GM18867 (cell line): ENCODE data around the gene AUP1.

ENCODE experiments used
- ATAC-seq: cut with Tn5 transposase; IDR thresholded peaks from one replicate; pipeline ENCODE4 v1.9.1; 2021; ENCODE audit warnings: mild to moderate bottlenecking, moderate library complexity; ENCODE audit not compliant: unreplicated experiment

The AUP1 gene

DNA sequence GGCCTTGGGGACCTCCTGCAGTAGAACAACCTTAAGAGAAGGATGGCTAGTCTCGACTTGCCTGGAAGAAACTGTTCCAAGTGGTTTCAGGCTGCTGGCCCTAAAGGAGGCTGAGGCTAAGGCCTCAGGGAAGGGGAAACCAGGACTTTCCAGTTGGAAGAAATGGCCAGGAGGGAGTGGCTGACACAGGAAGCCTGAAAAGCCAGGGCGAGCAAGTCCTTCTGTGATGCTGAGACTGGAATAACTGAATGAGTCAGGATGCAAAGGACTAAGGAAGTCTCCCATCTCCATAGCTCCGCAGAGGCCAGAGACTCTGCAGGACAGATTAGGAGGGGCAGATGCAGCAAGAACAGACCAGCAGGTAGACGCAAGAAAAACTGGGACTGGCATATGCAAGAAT, 7.6 kb upstream of the AUP1 start:
- ATAC-seq, result no peak

DNA sequence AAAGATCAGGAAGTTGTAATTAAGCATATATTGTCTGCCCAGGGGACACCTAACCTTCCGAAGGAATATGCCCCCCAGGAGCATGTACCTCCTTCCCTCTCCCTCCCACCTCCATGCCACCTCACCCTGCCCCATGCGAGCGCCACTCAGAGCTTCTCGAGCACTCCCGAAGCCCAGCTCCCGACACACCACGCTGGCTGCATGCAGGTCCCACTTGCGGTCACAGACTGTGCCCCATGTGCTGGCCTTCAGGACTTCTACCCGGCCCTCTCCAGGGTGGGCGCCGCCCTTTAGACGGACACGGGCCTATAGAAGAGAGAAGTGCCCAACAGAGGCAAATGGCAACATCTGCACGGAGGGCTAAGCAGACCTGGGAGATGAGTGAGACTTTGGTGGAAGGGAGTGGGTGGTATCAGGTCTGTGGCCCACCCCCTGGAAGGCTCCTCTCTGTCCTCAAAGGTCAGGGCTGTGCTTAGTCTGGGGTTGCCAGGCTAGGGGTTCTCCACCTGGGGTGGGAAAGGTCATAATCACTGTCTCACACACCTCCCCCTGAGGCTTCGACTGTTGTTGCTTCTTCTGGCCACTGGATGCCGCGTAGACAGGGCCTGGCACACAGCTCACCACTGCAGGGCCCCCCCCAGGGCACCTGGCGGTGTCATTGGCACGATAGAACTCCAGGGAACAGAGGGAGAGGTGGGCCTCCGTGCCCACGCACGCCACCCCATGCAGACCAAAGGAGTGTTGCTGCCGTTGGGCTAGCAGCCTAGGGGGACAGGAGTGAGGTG, 6.9 kb upstream of the AUP1 start:
- no peak for ATAC-seq

DNA sequence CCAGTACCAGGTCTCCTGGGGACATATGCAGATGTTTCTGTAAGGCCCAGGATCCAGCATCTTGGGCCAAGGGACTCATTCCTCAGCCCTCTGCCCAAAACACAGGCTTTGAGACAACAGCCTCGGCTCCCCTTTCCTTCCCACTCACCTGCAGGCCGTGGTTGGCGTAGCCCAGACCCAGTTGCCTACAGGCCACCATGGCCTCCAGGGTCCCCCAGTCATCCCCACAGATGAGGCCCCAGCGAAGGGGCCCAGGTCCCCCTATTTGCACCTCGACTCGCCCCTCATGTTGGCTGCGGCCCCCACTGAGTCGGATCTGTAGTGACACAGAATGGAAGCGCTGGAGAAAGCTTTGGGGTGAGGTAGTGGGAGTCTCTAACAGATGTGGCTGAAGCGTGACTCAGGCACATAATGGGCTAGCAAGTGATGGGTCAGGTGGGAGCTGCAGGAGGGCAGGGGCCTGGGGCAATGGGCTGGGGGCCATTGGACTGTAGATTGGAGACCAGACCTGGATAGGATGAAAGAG, 6.0 kb upstream of the AUP1 start:
- ATAC-seq, result no peak

DNA sequence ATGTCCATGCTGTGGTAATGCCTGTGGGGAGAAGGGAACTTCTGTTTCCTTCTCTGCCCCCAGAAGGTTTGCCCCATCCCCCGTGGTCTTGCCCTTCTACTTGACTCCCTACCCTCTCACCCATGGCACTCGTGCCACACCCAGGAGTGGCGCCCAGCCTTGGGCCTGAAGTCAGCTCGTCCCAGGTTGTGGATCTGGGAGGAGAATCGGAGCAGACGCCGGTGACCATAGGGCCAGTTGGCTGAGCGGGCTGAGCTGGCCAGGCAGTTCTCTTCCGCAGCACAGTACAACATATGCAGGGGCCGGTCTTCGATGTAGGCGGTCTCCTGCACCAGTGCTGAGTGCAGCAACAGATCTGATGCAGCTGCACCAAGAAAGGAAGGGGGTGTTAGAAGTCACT, 4.9 kb upstream of the AUP1 start:
- ATAC-seq, result no peak

DNA sequence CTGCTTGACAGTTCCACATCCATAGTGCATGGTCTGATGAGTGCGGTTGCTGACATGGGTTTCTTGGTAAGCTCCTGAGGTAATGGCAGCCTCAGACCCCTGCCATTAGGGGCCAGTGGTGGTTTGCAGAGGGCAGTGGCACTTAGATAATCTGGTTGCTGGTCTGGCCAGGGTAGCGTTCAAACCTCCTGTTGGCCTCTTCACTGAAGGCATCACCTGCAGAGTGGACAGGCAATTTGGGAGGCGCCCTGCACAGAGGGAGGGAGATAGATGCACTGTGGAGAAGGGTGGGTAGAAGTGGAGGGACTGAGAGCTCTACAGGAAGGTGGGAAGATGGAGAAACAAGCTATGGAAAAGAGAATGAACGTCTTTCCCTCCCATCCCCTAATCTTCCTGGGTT, 4.0 kb upstream of the AUP1 start:
- no peak for ATAC-seq

DNA sequence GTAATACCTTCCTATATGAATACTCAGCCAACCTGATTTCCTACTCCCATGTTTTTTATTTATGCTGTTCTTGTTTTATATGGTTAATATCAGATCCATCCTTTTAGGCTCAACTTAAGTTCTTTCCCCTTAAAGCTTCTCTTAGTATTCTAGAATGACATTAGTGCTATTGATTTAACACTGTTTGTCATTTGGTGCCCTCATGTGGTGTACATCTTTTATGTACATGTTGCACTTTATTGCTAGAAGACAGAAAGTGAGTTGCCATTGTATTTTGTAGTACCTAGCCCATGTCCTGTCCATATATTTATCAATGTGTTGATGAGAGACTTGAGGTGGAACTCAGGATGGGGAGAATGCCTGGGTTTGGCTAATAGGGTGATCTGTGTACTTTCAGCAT, 2.7 kb upstream of the AUP1 start:
- ATAC-seq, result no peak

DNA sequence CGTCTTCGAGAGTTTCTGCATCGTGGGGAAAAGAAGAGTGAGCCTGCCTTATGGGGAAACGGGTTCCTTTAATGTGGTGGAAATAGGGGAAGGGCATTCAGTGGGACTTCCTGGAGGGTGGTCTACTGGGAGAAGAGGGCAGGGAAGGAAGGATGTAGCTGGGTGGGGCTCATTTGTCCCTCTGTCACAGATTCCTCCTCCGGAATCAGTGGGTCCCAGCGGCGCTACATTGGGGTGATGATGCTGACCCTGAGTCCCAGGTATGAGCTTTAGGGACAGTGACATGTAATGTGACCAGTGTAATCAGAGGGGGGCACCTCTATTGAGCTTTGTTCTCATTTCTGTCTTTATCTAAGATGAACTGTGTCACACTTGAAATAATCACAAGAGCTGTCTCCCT, 2.2 kb upstream of the AUP1 start:
- ATAC-seq, result no peak

DNA sequence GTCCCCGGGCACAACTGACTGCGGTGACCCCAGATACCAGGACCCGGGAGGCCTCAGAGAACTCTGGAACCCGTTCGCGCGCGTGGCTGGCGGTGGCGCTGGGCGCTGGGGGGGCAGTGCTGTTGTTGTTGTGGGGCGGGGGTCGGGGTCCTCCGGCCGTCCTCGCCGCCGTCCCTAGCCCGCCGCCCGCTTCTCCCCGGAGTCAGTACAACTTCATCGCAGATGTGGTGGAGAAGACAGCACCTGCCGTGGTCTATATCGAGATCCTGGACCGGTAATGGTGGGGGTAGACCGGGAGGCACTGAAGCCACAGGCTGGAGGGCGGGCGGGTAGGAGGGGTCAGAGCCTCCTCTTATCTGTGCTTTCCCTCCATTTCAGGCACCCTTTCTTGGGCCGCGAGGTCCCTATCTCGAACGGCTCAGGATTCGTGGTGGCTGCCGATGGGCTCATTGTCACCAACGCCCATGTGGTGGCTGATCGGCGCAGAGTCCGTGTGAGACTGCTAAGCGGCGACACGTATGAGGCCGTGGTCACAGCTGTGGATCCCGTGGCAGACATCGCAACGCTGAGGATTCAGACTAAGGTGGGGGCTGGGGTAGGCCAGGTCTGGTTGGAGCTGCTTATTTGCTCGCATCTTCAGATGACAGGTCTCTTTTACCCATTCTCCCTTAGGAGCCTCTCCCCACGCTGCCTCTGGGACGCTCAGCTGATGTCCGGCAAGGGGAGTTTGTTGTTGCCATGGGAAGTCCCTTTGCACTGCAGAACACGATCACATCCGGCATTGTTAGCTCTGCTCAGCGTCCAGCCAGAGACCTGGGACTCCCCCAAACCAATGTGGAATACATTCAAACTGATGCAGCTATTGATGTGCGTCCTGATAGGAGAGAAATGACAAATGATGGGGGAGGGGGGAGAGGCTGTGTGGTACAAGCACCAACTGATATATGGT, 1.0 kb upstream of the AUP1 start:
- ATAC-seq, result peak; percentile 23

DNA sequence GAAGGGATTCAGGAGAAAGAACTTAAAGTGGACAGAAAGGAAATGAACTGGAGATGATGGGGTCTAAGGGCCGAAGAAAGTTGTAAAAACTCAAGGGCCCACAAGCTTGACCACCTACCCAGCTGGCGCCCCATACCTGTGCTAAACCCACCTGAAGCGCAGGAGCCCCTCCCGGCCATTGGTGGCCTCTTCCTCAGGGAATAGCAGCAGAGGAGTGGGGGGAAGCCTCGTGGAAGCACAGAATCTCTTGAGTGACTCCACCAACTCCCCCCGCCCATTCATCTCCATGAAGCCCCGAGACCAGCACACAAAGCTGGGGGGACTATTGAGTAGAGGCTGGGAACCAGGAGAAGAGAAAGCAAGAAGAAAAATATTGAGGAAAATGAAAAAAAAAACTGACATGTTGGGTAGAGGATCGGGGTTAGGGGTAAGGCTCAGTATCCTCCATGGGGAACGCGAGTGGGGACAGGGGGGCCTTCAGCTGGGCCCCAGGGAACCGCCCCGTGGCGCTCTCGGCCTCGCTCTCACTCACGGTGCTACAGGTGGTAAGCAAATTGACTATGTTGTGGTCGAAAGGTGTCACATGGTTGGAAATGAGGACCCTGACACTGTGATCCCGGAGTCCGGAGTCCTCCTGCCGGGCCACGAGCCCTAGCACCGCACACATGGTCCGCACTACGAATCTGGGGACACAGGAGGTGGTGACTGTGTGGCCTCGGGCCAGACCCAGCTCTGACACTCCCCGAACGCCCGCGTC, 728 bp downstream of the AUP1 start:
- ATAC-seq, result peak; percentile 7

DNA sequence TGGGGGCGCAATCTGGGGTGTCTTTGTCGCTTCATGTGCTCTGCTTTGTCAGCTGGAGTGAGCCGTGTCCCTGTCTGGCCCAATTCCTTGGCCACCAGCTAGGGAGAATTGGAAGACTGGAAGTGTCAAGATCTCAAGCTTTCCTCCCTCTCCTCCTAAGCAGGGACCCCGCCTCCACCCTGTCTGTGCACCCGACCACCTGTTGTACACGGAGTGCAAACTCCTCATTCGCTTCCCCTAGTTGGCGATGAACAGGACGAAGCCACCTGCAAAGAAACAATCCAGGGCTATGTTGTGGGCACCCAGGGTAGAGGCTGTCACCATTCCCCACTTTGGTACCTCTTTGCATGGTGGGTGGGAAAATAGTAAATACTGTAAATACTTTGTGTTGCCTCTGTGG, 1.8 kb downstream of the AUP1 start:
- no peak for ATAC-seq

DNA sequence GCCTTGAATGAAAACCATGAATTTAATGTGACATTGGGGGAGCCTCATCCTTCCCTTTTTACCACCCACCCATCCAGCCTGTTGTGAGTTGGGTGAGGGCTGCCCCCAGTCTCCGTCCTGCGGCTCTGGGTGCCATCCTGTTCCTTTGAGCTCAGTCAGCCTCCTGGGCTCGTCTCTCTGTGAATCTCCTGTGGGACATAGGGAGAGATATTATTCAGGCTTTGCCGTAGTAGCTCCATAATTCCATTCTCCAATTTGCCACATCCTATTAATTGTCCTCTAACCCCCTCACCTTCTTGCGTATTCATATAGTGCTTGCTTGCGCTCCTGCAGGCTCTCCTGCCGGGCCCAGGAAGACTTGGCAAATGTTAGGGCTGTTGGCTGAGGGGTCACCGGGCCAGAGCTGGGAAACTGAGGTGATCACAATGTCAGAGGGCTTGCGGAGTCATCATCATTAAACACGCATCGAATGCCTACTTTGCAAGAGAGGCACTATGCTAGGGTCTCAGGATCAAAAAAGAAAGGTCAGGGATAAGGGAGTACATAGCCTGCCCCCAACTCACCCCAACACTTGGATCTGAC, 2.8 kb downstream of the AUP1 start:
- no peak for ATAC-seq

DNA sequence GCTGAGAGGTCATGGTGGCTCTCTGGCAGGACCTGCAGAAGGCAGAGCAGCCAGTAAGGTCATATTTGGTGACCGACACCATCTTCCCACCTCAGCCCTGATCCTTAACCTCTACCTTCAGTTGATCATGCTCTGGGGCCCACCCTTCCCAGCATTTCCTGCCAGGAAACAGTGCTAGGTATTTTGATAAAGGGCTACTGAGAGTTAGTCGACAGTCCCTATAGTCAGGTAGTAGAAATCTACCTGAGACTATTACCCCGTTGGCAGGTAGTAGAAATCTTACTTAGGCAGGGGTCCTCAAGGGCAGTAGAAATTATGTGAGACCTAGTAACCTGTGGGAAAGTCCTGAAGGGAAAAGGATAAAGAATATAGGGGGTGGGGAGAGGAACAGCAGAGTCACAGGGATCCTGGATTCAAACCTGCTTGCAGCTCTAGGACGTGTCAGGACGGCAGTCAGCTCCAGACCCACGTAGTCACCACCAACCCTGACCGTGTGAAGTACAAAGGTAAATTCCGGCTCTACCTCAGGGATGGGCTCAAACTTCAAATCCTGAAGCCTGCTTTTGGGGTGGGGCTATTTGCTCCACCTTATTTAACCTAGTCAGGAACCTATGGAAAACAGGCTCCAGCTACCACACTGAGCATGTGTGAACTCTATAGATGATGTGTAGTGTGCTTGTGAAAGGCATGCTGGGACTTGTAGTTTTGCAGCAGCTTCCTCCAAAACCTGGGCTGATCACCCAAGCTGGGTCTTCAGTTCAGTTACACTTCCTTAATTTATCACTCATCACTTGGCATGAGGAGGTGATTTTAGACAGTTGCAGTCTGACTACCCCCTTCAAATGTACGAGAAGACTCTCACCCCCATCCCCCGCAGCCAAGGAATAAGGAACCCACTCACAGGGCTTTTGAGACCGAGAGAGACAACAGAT, 3.5 kb downstream of the AUP1 start, which contains the start of gene DQX1:
Gene DQX1, minus strand, starts transcription at position 515 of the 932 bp plus-strand sequence. Its CDS starts 502 bp downstream, at position 13.
- ATAC-seq, result no peak

DNA sequence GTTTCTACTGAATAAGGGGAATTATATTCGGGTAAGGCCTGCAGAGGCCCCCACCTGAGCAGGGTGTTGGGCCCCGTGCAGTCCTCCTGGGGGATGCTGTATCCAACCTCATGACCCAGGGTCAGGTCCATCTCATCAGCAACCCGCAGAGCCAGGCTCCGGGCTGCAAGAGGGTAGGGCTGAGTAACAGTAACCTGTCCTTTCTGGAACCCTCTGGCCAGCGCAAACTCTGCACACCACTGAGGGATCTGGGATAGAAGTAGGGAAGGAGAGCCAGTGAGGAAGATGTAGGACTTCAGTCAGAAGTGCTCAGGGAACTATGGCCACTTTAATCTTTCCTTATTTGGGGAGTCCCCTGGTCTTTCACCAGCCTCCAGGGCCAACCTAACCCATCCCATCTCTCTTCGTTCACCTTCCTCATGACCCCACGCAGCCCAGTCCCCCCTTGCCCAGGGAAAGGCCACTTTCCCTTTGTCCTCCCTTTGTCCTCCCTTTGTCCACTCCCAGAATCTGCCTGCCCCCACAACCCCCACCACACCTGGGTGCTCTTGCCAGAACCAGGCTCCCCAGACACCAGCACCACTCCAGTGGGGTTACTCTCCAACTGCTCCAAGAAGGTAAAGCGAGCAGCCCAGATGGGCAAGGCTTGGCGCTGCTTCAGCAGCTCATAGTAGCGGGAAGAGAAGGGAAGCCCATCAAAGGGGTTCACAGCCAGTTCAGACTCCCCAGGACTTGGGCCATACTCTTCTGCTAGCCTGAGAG, 4.4 kb downstream of the AUP1 start:
- ATAC-seq, result no peak

DNA sequence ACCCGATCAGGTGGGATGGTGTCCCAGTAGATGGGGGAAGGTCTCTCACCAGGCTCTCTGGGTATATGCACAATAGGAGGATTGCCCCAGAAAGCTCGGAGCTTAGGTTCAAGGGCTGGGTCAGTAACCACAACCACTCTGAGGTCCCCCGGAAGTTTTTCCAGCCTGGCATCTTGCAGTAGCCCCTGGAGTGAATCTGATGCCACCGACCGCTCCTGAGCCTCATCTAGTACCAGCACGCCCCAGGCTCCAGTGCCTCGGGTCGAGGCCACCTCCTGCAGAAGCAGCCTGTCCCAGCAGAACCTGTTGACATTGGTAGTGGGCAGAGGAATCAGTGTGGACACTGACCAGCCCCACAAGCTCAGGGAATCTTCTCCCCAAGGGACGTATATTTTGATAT, 5.5 kb downstream of the AUP1 start:
- no peak for ATAC-seq

DNA sequence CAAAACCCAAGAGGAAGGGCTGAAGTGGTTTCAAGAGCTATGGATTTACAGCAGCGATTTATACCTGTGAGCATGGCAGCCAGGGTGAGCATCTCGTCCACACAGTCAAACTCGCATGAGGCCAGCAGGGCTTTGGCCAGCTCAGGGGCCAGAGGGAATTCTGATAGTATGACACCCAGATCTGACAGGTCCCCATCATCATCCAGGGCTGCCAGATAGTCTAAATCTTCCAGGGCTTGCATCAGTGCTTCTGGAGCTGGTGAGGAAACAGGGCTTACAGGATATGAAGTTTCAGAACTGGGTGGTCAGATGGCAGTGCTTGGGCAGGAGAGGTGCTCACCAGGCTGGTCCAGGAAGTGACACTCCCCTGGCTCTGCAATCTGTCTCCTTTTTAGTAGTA, 7.0 kb downstream of the AUP1 start:
- no peak for ATAC-seq

DNA sequence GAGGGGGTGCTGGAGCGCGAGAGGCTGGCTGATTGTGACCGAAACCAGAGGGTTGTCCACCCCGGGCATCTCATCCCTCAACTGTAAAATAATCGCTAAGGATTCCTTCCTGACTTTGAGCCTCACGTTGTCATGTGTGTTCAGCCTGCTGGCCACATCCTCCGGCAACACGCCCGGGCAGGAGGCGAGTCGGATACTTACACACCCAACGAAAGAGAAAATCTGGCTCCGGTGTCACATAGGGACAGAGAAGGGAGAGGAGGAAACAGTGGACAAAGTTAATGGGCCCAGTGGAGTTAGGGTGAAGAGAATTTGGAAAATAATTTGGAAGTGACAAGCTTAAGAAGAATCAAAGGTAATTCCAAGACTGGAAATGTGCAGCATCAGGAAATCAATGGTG, 12.9 kb downstream of the AUP1 start:
- no peak for ATAC-seq

DNA sequence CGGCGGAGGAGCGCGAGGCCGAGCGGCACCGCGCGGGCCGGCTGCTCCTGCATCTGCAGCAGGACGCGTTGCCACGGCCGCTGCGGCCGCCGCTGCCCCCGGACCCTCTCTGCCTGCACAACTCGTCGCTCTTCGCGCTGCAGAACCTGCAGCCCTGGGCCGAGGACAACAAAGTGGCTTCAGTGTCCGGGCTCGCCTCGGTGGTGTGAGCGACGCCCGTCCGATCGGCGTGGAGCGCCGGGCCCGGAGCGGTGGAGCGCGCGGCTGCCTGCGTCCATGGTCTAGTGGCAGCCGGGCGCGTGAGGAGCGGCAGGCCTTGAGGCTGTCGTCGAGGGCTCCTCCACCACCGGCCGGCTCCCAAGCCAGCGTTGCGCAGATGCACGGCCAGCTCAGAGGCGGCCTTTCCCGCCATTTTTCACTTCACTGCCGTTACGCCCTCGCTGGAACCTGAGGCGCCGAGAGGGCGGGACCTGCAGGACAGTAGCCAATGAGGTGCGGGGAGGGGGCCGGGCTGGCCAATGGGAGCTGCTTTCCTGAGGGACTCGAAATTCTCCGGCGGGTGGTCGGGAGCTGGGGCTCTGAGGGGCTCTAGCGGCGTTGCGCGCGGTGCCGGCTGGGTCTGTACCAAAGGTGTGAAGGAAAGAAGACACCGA, 13.4 kb downstream of the AUP1 start:
- ATAC-seq, result no peak

DNA sequence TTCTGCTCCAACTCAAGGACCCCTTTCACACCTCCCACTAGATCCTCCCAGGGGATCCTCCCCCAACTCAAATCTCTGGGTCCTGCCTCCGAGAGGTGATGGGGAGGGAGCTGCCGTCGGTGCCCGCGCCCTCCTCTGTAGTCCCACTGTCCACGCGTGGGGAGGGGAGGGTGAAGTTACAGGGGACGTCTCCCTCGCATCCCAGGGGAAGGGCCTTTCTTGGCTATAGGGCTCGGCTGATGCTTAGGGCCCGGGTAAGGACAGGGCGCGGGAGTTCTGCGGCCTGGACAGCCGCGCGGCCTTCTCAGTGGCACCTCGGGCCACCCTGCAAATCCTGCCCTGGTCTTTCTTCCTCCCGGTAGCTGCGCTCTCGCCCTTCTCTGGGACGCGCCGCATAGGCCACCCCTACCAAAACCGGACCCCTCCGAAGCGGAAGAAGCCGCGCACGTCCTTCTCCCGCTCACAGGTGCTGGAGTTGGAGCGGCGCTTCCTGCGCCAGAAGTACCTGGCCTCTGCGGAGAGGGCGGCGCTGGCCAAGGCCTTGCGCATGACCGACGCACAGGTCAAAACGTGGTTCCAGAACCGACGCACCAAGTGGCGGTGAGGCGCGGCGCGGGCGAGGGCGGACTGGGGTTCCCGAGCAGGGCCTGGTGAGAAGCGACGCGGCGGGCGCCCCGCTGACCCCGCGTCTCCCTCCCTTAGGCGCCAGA, 14.1 kb downstream of the AUP1 start:
- ATAC-seq, result no peak
